ENCODE measurements around the gene RAB27B.
"Not testable (repeated sequence)": the region's sequence is repeated elsewhere in the genome, so short reads cannot be mapped to it uniquely, and the experiment has no call there.

Gene RAB27B

DNA sequence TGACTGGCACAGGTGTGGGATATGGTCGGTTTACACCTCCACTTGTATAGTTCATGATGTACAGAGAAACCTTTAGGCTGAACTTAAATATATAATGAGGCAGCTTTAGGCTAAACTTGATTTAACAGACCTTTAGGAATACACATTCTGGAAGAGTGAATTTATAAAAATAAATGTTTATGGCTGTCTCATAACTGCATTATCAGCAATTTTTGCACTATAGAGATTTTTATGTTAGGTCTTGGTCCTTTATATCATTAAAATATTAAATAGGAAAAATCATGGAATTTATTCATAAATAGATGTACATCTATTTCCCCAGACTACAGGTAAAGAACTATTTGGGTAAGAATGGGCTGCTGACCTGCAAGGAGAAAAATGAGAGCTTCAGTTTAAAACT lies 19.8 kb downstream of the RAB27B start:
- DNase-seq (ENCODE audit: low read depth): no peak
- Histone ChIP-seq H3K9ac (ENCODE audit: low read length) (no peak overlapping the region), H3K9me3 (ENCODE audit: control insufficient read depth, low read length) (no peaks in the 10 kb centered on the region), H3K27me3 (replicated peaks; ENCODE audit: control insufficient read depth, insufficient read depth, low read length) (no peaks in the 10 kb centered on the region), H3K36me3 (ENCODE audit: control insufficient read depth, insufficient read depth, low read length, severe bottlenecking) (no peaks in the 10 kb centered on the region), H3K4me3 (ENCODE audit: low read length) (no peak overlapping the region), H3K4me1 (ENCODE audit: control insufficient read depth, insufficient read depth, low read length) (no peaks in the 10 kb centered on the region)

DNA sequence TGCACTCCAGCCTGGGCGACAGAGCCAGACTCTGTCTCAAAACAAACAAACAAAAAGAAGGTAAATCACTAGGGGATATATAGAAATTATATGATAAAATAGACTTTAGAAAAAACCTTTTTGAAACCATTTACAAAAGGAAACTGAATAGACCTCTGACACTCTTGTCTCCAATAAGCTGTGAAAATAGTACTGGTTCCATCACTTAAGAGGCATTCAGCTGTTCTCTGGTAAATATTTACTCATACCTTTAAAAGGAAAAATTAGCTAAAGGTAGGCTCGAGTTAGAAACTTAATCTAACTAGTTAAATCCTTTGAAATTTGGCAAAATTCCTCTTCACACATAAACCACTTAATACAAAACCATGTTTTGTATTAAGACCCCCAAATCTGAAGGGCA lies 21.4 kb downstream of the RAB27B start:
- DNase-seq (ENCODE audit: low read depth): no peak
- no peak overlapping the region for H3K9ac ChIP-seq (ENCODE audit: low read length)

DNA sequence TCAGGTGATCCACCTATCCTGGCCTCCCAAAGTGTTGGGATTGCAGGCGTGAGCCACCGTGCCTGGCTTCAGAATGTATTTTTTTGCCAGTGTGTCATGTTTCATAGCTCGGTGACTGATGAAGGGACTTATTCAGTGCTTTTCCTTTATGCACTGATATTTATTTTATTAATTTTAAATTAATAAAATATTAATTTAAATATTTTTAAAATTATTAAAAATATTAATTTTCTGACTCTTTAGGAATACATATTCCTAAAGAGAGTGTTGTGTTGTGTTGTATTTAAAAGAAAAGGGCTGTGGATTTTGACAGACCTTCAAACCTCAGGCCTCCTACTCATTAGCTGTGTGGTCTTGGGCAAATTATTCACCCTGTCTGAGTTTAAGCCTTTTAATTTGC lies 22.3 kb downstream of the RAB27B start:
- H3K4me1 ChIP-seq (ENCODE audit: control insufficient read depth, insufficient read depth, low read length): no peaks in the 10 kb centered on the region
- no peaks in the 10 kb centered on the region for H3K27me3 ChIP-seq (replicated peaks; ENCODE audit: control insufficient read depth, insufficient read depth, low read length)
- DNase-seq (ENCODE audit: low read depth): no peak

More for the DNA sequence above, 21.4 kb downstream of the RAB27B start:
- Histone ChIP-seq H3K27me3 (replicated peaks; ENCODE audit: control insufficient read depth, insufficient read depth, low read length) (no peaks in the 10 kb centered on the region), H3K36me3 (ENCODE audit: control insufficient read depth, insufficient read depth, low read length, severe bottlenecking) (no peaks in the 10 kb centered on the region), H3K4me3 (ENCODE audit: low read length) (no peak overlapping the region), H3K4me1 (ENCODE audit: control insufficient read depth, insufficient read depth, low read length) (no peaks in the 10 kb centered on the region), H3K9me3 (ENCODE audit: control insufficient read depth, low read length) (no peaks in the 10 kb centered on the region)

DNA sequence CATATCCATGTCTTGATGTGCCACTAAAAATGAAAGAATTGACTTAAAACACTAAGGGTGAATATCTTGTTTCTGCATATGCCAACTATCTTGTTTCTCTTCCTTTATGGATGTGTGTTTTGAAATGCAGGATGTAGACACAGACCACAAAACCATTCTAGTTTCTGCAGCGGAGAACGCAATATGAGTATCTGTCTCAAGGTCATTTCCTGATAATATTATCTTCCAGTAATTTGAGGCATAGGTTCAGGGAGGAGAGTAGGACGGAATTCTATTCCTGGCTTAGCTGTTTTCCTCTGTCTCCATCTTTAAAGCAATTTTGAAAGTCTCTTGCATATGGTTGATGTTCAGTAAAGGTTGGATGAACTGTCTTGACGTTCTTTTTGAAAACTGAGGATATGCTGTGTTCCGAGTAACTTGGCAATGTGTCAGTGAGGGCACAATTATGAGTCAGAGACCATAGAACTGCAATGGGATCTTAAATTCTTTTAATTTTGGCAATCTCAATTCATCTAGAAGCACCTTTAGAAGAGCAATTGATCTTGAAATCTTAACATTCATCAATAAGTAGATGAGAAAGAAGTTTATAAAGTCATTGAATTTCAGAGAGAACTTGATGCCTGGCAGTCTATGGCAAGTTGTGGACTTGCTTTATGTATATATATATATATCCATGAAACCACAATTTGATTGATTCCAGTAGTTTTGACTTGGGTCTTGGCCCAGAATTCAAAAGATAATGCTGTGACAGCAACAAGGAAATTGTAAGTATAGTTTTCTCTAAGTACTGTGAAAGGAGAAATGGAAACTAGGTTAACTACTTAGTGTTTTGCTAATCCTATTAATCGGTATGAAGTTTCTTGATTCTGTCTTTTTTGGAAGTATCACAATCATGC lies 24.8 kb downstream of the RAB27B start:
- Histone ChIP-seq H3K27me3 (replicated peaks; ENCODE audit: control insufficient read depth, insufficient read depth, low read length) (no peaks in the 10 kb centered on the region), H3K9ac (ENCODE audit: low read length) (no peak overlapping the region), H3K4me3 (ENCODE audit: low read length) (no peak overlapping the region), H3K4me1 (ENCODE audit: control insufficient read depth, insufficient read depth, low read length) (peaks cover 2% of the 10 kb centered on the region), H3K36me3 (ENCODE audit: control insufficient read depth, insufficient read depth, low read length, severe bottlenecking) (no peaks in the 10 kb centered on the region), H3K9me3 (ENCODE audit: control insufficient read depth, low read length) (no peaks in the 10 kb centered on the region)
- DNase-seq (ENCODE audit: low read depth): no peak

More for the DNA sequence above, 22.3 kb downstream of the RAB27B start:
- Histone ChIP-seq H3K9me3 (ENCODE audit: control insufficient read depth, low read length) (no peaks in the 10 kb centered on the region), H3K9ac (ENCODE audit: low read length) (no peak overlapping the region), H3K4me3 (ENCODE audit: low read length) (no peak overlapping the region), H3K36me3 (ENCODE audit: control insufficient read depth, insufficient read depth, low read length, severe bottlenecking) (no peaks in the 10 kb centered on the region)

DNA sequence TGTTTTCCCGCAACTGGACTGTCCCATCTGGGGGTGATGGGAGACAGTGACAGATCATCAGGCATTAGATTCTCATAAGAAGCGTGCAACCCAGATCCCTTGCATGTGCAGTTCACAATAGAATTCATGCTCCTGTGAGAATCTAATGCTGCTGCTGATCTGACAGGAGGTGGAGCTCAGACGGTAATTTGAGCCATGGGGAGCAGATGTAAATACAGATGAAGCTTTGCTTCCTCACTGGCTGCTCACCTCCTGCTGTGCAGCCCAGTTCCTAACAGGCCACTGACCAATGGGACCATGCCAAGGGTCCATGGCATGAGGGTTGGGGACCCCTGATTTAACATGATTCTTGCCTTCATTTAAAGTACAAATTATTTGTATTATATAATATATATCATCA lies 26.8 kb downstream of the RAB27B start:
- H3K9me3 ChIP-seq (ENCODE audit: control insufficient read depth, low read length); H3K27me3 ChIP-seq (replicated peaks; ENCODE audit: control insufficient read depth, insufficient read depth, low read length); DNase-seq (ENCODE audit: low read depth); H3K4me1 ChIP-seq (ENCODE audit: control insufficient read depth, insufficient read depth, low read length); H3K9ac ChIP-seq (ENCODE audit: low read length); H3K36me3 ChIP-seq (ENCODE audit: control insufficient read depth, insufficient read depth, low read length, severe bottlenecking); H3K4me3 ChIP-seq (ENCODE audit: low read length): not testable (repeated sequence)

DNA sequence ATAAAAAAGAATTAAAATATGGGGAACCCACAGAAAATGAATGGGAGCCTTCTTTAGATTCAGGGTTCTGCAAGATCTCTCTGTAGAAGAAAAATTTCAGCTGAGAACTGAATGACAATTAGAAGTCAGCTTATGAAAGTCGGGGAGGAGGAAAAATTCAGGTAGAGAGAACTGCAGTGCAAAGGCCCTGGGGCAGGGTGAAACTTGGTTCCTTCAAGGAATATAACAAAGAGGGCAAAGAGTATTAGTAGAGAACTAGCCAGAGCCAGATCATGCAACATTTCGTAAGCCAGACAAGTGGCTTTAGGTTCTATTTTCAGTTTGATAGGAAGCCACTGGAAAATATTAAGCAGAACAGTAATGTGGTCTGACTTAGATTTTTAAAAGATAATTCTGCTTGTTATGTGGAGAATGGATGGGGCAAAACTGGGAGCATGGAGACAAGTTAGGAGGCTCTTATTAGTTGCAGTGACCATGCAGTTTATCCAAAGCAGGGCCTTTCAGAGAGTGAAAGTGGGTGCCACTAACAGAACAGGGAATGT lies 27.9 kb downstream of the RAB27B start:
- Histone ChIP-seq H3K9me3 (ENCODE audit: control insufficient read depth, low read length) (no peaks in the 10 kb centered on the region), H3K9ac (ENCODE audit: low read length) (no peak overlapping the region), H3K4me3 (ENCODE audit: low read length) (no peak overlapping the region), H3K27me3 (replicated peaks; ENCODE audit: control insufficient read depth, insufficient read depth, low read length) (no peaks in the 10 kb centered on the region), H3K36me3 (ENCODE audit: control insufficient read depth, insufficient read depth, low read length, severe bottlenecking) (no peaks in the 10 kb centered on the region), H3K4me1 (ENCODE audit: control insufficient read depth, insufficient read depth, low read length) (peaks cover 2% of the 10 kb centered on the region)
- no peak for DNase-seq (ENCODE audit: low read depth)

DNA sequence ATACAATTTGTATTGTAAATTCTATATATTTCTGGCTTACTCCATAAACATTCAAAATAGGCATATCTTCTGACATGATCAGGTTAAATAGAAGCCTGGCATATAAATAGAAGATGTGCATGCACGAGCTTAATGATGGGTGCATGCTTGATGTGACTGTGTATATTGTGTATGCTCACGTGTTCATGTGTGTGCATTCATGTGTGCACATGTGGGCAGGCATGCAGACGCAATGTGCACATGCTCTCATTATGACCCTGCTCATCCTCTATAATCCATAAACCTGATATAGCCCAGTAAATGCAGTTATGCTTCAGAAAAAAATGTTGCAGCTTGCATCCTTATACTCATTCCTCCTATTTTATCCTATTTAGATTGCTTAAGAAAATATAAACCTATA lies 29.2 kb downstream of the RAB27B start:
- Histone ChIP-seq H3K4me3 (ENCODE audit: low read length) (no peak overlapping the region), H3K27me3 (replicated peaks; ENCODE audit: control insufficient read depth, insufficient read depth, low read length) (no peaks in the 10 kb centered on the region), H3K36me3 (ENCODE audit: control insufficient read depth, insufficient read depth, low read length, severe bottlenecking) (no peaks in the 10 kb centered on the region), H3K4me1 (ENCODE audit: control insufficient read depth, insufficient read depth, low read length) (peaks cover 2% of the 10 kb centered on the region), H3K9ac (ENCODE audit: low read length) (no peak overlapping the region), H3K9me3 (ENCODE audit: control insufficient read depth, low read length) (no peaks in the 10 kb centered on the region)
- no peak for DNase-seq (ENCODE audit: low read depth)

DNA sequence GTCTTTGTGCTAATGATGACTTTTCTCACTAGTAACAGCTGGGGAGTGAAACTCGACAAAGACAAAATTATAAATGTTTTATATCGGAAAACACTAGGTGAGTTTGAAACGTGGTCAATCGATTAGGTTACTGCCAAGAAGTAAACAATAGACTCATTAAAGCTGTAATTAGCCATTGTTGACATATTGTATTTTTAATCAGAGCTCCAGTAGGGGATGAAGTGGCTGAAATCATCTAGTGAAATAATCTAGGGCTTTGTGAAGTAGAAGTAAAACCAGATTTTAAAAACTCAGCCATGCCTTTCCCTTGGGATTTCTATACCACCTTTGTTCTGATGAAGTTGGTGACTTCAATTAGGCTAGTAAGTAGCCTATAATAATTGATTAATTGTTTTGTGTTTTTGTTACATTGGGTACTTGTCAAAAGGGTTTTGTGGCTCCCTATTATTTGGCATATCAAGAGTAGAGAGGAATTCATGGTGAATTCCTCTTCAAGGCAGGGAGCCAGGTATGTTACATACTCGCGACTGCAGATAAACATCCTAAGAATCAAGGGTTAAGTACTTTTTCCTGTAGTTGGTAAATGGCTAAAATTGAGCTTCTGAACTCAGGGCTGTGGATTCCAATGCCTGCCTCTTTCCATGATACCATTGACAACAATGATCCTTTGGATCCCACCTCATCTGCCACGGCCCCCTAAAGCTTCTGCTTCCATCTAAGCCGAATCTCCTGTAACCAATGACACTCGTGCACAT lies 31.6 kb downstream of the RAB27B start:
- Histone ChIP-seq H3K4me1 (ENCODE audit: control insufficient read depth, insufficient read depth, low read length) (peaks cover 2% of the 10 kb centered on the region), H3K9me3 (ENCODE audit: control insufficient read depth, low read length) (no peaks in the 10 kb centered on the region), H3K4me3 (ENCODE audit: low read length) (no peak overlapping the region), H3K27me3 (replicated peaks; ENCODE audit: control insufficient read depth, insufficient read depth, low read length) (no peaks in the 10 kb centered on the region), H3K36me3 (ENCODE audit: control insufficient read depth, insufficient read depth, low read length, severe bottlenecking) (no peaks in the 10 kb centered on the region), H3K9ac (ENCODE audit: low read length) (no peak overlapping the region)
- DNase-seq (ENCODE audit: low read depth): no peak

DNA sequence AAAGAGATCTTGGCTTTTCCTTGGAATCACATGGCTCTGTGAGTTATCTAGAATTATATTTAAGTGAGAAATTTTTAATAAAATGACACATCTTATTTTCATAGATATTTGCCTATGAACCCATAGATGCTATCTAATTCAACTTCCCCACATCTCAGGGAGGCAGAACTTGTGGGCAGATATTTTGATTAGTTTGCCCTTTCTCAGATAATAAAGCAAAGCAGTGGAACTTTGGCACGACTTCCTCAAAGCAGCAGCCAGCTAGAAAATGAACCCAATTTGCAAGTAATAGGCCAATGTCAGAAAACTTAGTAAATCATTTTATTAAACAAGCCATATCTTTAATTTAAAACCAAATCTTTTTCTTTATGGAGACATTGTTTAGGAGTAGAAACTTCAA lies 32.7 kb downstream of the RAB27B start:
- H3K4me1 ChIP-seq (ENCODE audit: control insufficient read depth, insufficient read depth, low read length): peaks cover 2% of the 10 kb centered on the region
- no peak overlapping the region for H3K9ac ChIP-seq (ENCODE audit: low read length)
- no peaks in the 10 kb centered on the region for H3K36me3 ChIP-seq (ENCODE audit: control insufficient read depth, insufficient read depth, low read length, severe bottlenecking)
- no peak for DNase-seq (ENCODE audit: low read depth)
- no peaks in the 10 kb centered on the region for H3K27me3 ChIP-seq (replicated peaks; ENCODE audit: control insufficient read depth, insufficient read depth, low read length)
- no peak overlapping the region for H3K4me3 ChIP-seq (ENCODE audit: low read length)
- H3K9me3 ChIP-seq (ENCODE audit: control insufficient read depth, low read length): no peaks in the 10 kb centered on the region

DNA sequence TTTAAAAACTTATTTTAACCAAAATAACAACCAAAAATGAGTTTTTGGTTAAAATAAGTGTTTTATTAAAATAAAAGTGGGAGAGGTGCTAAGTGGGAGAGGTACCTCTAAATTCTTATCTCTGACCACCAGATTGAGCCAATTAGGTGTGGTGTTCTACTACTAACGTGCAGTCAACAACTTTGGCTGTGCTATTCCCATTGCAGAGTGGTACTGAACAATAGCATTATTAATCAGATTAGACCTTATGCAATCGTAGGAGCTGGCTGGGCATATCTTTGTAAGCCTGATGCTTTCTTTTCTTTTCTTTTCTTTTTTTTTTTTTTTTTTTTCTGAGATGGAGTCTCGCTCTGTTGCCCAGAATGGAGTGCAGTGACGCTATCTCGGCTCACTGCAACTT lies 38.9 kb downstream of the RAB27B start:
- no peaks in the 10 kb centered on the region for H3K4me1 ChIP-seq (ENCODE audit: control insufficient read depth, insufficient read depth, low read length)
- no peak overlapping the region for H3K4me3 ChIP-seq (ENCODE audit: low read length)
- H3K36me3 ChIP-seq (ENCODE audit: control insufficient read depth, insufficient read depth, low read length, severe bottlenecking): no peaks in the 10 kb centered on the region
- H3K9me3 ChIP-seq (ENCODE audit: control insufficient read depth, low read length): no peaks in the 10 kb centered on the region
- no peak for DNase-seq (ENCODE audit: low read depth)
- no peak overlapping the region for H3K9ac ChIP-seq (ENCODE audit: low read length)
- H3K27me3 ChIP-seq (replicated peaks; ENCODE audit: control insufficient read depth, insufficient read depth, low read length): no peaks in the 10 kb centered on the region

DNA sequence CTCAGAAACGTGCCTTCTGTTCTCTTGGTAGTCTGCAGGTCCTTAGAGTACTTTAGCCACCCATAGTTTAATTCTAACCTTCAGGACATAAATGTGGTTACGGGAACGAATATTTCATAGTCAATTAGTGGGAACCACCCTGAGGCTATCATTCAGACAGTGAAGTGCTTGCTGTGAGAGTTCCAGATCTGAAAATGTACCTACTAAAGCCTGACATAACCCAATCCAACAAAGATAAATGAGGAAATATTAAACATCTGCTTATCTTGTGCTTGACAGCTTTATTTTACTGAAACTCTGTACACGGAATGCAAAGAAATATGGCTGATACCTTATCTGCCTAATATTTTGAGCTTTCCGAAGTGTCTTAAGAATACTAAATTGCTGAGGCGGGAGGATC lies 43.0 kb downstream of the RAB27B start:
- Histone ChIP-seq H3K9me3 (ENCODE audit: control insufficient read depth, low read length) (no peaks in the 10 kb centered on the region), H3K27me3 (replicated peaks; ENCODE audit: control insufficient read depth, insufficient read depth, low read length) (no peaks in the 10 kb centered on the region), H3K4me3 (ENCODE audit: low read length) (no peak overlapping the region), H3K36me3 (ENCODE audit: control insufficient read depth, insufficient read depth, low read length, severe bottlenecking) (no peaks in the 10 kb centered on the region), H3K9ac (ENCODE audit: low read length) (no peak overlapping the region), H3K4me1 (ENCODE audit: control insufficient read depth, insufficient read depth, low read length) (no peaks in the 10 kb centered on the region)
- DNase-seq (ENCODE audit: low read depth): no peak
